Tongue (tissue), 2 donors: Measurements from ENCODE around the gene SLC25A25. TPM values are rescaled to one million over a fixed set of nuclear protein-coding genes. Genes with fewer than 3 reads are reported as not detected.
"Not testable (repeated sequence)": the region's sequence is repeated elsewhere in the genome, so short reads cannot be mapped to it uniquely, and the experiment has no call there.

Source experiments
- DNase-seq: peaks from one replicate; pipeline ENCODE4 v3.0.0-alpha.2; 2015
- total RNA-seq: library from RNA; depleted of rRNA; stranded (reverse); fragments of >200 nt; gene quantifications from one replicate; pipeline ENCODE4 v1.2.3, GENCODE V29; 2014

Gene SLC25A25
- total RNA-seq, 1 donor from 2014 or later = 39.2 TPM

DNA sequence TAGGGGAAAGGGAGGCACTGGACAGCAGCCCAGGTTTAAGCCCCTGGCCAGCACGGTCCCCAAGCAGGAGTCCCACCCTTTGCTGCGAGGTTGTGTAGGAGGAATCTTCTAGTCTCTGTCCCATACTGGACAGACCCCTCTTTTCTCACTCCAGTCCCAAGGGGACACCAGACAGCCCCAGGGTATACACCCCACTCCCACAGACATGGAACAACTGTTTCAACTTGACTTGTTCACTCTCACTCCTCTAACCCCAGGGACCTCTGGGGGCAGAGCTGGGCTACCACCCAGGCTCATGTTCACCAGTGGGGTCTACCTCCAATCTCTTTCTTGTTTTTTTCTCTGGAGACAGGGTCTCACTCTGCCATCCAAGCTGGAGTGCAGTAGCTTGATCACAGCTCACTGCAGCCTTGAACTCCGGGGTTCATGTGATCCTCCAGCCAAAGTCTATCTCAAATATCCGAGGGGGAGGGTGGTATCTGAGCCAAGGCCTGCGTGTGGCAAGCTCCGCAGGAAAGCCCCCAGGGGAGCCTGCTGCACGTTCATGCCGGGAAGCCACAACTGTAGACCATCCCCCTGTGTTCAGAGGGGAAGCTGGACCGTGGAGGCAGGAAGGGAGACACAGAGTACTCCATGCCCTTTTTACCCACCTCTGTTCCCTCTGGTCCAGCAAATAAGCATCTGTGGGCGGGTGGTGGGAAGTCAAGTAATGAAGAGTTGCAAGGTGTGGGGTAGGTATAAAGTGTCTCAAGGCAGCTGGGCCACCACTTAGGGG, 57.7 kb downstream of the SLC25A25 start:
- DNase-seq = no peak

DNA sequence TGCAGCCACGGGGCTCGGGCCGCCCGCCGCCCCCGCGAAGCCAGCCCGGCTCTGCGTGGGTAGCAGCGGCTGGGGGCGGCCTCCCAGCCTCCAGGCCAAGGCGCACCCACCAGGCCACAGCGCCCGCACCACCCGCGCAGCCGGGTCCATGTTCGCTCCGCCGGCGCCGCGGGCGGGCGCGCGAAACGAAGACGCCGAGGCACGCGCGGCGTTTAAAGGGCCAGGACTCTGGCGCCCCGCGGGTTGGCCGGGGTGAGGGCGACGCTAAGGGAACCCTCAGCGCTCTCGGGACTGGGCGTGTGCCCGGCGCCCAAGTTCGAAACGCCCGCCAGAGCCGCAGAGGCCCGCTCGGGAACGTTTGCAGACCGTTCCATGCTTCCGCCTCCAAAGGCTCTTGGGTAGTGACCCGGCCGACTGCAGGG, 59.5 kb downstream of the SLC25A25 start, which contains the start of gene PTGES2:
PTGES2 (minus strand) TSS at position 162 of the 422 bp plus-strand sequence; CDS start at position 150, 12 bp downstream.
- peak; percentile 94 for DNase-seq

GRCh38 chr9:128127990-128128835, 60.2 kb downstream of the SLC25A25 start:
- DNase-seq = peak; percentile 97

GRCh38 chr9:128128836-128129590, 61.0 kb downstream of the SLC25A25 start:
- no peak for DNase-seq

GRCh38 chr9:128129976-128130590, 62.1 kb downstream of the SLC25A25 start:
- DNase-seq = not testable (repeated sequence)

DNA sequence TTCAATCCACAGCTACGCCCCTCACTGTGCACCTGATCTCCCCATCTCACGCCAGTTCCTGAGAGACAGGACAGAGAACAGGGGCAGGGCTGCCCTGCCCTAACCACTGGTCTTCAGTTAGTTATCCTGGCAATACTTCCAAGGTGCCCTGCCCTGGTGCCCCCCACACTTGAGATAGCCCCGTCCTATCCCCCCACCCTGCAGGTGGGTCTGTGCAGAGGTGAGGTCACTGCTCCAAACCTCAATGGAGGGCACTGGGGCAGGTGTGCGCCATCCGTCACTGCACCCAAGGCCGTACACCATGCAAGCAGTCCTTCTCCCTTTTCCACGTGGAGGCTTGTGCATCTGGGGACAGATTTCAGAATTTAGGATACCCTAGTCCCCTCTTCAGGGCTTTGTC, 62.6 kb downstream of the SLC25A25 start:
- DNase-seq = not testable (repeated sequence)

DNA sequence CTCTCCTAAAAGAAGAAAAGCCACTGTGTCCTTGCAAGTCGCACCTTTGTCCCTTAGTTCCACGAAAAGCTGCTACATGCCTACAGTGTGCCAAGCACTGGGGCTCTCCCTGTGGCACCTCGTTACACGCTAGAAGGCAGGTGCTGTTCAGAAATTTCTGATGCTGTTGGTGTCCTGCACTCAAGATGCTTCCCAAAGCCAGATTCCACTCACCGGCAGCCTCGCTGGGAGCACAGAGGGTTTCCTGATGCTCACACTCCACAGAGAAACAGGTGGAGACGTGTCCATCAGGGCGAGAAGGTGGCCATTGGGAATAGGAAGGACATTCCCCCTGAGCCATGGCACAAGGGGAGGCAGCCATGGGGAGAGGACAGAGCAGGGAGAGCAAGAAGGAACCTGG, 63.3 kb downstream of the SLC25A25 start:
- not testable (repeated sequence) for DNase-seq

DNA sequence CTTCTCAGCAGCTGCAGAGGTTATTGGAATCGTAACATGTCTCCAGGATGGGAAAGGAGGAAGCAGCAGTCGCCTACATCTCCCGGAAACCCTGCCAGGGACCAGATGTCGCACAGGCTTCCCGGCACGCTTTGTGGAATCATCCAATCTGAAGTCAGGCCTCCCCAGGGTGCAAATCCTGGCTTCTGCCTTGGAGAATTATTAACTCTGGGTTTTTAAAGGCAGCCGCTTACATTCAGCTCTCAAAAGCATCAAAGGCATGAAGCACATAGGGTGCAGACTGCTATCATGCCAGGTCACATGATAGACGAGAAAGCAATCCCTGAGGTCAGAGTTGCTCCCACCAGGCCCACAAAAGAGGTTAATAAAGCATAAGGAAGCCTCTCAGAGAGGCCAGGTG, 64.1 kb downstream of the SLC25A25 start:
- peak; percentile 61 for DNase-seq

DNA sequence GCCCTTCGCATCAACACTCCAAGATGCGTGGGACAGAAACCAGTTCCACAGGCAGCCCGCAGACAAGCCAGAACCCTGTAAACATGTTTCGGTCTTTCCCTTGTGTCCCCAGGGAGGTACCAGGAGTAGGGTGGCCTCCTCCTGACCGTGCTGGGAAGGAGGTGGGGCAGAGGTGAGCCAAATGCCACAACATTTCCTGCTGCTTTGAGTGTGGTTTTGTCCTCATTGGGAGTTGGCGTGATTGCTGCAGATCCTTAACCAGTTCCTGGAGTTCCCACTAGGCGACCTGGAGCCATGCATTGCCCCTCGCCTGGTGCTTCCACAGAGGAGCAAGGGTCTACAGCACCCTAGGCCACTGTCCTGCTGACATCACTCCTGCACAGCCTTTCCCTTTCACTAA, 67.5 kb downstream of the SLC25A25 start:
- DNase-seq = not testable (repeated sequence)

DNA sequence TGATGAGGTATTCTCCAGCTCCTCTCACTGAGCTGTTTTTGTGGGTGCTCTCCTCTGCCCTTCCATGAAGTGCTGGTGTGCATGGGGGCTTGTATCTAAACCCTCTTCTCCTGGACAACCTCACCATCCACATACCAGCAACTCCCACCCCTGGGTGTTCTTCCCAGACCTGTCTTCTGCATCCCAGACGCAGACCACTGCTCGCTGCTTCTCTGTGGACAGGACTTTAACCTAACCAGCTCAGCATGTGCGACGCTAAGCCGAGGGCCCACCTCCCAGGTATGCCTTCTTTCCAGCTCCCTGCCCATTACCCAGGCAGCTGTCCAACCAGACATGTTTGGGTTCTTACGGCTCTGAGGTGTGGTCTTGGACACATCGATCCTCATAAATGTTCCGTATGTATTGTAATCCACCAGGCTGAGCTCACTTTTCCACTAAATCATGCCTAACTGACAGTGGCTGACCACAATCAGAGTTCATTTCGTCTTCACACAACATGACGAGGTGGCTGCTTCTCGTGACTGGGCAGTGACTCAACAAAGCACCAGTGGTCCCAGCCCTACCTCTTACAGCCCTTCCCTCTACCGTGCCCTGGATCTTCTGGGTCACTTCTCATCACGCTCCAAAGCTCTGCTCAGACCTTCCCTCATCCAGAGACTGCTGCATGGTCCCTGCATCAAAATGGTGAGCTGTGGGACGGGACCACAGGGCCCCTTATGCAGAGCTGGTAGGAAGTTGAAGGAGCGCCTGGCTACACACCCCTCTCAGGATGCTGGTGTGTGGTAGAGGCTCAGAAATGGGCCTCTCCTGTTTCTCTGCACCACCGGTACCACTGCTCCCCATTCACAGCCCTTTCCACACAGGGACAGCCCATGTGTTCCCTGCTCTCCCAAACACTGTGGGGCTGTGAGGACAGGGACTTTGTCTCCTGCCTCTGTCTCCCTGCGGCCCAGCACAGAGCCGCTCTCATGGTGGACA, 69.1 kb downstream of the SLC25A25 start:
- DNase-seq = no peak

- DNase-seq = no peak
These were observed 70.0 kb downstream of the SLC25A25 start for GRCh38 chr9:128138001-128138400.

DNA sequence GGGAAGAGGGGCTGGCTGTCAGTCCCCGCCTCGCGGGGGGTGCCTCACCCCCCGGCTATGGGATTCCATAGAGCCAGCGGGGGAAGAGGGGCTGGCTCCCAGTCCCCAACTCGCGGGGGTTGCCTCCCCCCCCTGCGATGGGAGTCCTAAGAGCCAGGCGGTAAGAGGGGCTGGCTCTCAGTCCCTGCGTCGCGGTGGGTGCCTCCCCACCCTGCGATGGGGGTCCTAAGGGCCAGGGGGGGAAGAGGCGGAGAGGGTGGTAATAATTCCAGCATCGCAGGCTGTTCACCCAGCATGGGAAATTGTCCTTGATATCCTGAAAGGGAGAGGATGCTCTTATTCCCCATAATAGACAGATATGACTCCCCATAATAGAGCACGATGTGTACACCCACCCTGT, 71.6 kb downstream of the SLC25A25 start:
- no peak for DNase-seq

GRCh38 chr9:128141604-128142003, 73.6 kb downstream of the SLC25A25 start:
- no peak for DNase-seq

- no peak for DNase-seq
These were observed 74.0 kb downstream of the SLC25A25 start for GRCh38 chr9:128142061-128142460.

DNA sequence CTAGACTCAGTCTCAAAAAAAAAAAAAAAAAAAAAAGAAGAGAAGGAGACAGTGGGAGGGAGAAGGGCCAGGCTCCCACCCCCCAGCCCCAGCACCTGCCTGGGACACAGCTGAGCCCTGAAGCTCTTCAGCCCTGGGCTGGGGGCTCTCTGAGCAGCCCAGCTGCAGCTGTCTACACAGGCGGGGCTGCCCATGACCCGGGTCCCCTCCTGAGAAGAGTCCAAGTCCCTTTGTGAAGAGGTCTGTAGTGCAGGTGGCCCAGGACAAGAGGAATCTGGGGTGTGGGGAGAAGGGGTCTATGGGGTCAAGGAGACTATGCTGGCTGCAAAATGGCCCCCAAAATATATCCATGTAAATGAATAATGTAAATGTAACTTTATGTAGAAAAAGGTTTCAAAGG, 74.6 kb downstream of the SLC25A25 start:
- DNase-seq = peak; percentile 44

DNA sequence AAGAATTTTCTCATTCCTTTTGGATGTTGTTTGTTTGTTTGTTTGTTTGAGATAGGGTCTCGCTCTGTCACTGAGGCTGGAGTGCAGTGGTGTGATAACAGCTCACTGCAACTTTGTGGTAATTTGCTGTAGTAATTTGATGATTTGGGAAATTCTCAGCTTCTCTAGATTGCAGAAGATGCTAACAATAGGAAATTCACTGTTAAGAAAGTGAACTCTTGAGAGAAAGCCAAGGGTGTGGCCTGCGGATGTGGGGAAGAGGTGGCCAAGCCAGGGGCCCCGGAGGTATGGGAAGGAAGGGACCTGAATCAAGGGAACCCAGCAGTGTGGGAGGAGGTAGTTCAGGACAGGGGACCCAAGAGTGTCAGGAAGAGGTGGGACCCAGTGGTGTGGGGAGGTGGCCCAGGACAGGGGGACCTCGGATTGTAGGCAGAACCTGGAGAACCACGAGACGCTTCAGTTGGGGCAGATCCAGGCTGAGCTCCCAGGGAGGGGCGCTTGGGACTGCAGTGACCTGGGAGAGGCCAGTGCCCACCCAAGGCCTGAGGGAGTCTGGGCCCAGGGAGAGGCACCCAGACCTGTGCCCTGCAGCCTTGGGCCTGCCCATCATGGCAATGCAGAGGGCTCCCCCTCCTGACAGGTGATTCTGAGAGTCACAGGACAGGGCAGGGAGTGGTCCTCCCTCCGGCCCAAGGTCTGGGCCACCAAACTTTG, 75.7 kb downstream of the SLC25A25 start:
- DNase-seq = no peak

DNA sequence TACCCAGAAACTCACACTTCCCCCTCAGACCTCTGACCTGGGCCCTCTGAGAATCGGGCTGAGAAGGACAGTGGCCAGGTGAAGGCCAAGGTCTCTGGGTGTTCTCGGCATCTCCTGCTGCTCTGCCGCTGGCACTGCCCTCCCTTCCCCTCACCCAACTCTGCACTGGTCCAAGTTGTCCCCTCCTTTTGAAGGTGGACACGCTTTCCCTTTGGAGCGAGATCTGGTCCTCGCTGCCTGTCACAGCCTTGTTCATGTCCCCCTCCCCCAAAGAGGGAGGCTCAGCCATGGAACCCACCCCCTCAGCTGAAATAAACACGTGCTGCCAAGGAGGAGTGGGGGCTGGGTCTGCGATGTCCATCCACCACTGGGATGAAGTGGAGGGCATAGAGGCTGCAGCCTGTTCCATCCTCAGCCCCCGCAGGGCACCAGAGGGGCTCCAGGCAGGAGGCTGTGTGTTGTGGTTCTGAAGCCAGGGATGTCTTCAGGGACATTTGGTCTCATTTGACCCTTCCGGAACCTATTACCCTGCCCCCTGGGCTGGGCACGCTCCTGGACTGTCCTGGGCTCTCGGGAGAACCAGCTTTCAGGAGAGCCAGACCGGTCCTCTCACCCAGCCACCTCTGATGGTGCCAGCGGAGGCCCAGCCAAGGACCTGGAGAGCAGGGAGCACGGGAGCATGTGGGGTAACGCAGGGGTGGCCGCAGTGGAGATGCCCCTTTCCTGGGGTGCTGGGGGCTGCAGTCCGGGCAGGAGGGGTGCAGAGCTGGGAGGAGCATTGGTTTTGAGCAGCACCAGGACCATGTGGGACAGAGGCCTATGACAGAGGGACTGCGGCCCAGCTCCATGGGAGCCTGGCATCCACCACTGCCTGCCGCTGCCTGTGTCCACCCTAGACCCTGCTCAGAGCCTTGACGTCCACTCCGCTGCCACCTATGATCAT, 76.5 kb downstream of the SLC25A25 start:
- no peak for DNase-seq

DNA sequence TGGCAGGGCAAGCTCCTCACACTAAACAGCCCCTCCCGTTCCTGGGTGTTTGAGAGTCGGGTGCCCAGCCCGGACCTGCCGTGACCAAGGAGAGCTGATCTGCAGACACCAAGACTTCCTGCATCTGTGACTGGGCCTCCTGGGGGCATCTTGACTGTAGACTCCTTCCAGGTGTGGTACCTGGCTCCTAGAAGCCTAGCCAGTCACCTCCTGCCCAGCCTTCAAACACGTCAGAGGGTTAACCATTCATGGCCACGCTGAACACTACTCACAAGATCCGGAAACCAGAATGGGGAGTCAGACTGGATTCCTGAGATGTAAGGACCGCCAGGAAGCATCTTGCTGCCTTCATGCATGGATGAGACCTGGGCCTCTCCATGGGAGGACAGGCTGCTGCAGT, 77.5 kb downstream of the SLC25A25 start:
- DNase-seq = peak; percentile 70

DNA sequence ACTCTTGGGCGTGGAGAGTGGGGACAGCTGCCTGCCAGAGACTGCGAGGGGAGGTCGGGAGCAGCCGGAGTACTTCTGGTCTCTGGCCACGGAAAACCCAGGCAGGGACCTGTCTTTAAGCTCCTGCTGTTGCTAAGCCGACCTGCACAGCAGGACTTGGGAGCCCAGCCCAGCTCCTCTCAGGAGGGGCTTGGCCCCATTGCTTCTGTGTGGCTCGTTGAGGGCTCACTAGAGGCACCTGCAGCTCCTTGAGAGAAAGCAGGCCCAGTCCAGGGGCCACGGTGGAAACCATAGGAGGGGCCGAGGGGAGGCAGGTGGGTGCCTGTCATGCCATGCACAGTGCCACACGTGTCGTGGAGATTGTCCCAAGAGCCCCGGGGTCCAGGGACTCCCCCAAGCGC, 77.9 kb downstream of the SLC25A25 start:
- DNase-seq = no peak
